ENCODE measurements around the gene MELTF. TPM values are rescaled to one million over a fixed set of nuclear protein-coding genes. Genes with fewer than 3 reads are reported as not detected.
"Not testable (repeated sequence)": the region's sequence is repeated elsewhere in the genome, so short reads cannot be mapped to it uniquely, and the experiment has no call there.

Gene MELTF
- 1 to 10 TPM in 1 of 2 experiments, under 1 TPM in 1; 0.36 to 1.2 TPM for total RNA-seq
- under 1 TPM in 1 of 3 donors, not detected in 2; 0.12 TPM for polyA plus RNA-seq
- 0 to 1.9 (median 0.94) reads per million in 6 experiments for total RNA-seq

DNA sequence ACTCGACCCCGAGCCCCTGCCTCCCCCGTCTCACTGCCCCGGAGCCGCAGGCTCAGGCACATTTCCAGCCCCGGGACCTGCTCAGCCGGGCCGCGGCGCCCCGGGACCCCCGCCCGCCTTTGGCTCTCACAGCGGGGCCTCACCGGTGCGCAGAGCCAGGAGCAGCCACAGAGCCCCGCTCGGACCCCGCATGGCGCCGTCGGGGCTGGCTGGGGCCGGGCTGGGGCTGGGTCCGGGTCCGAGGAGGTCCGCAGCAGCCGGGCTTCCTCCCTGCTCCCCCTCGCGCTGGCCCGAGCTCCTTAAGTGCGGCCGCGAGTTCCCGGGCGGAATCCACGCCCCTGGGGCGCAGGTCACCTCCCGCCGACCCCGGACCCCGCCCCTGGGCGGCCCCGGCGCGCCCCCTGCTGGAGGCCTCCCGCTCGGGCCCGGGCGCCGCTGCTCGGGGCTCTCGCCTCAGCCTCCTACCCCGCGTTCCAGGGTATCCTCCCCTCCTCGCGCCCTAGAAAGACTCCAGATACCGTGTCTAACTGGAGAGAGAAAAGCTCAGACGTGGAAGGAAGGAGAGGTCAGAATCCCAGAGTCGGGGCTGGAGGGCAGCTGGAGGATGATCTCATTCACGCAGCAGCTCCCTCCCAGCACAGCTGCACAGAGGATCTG, at the start of gene MELTF:
MELTF (minus strand) TSS at position 307 of the 657 bp plus-strand sequence; CDS start at position 192, 115 bp downstream.
- peak within 1 kb of the TSS in 6 of 10 donors; percentile 25 to 79 (median 44) for H3K27ac Mint-ChIP-seq
- H3K9me3 Mint-ChIP-seq: no peaks in the 10 kb centered on the region
- H3K4me3 Mint-ChIP-seq: peak within 1 kb of the TSS; percentile 72 to 86 (median 78)
- peaks cover 0 to 15% (median 7%) of the 10 kb centered on the region in 4 donors for H3K4me1 Mint-ChIP-seq
- POLR2A ChIA-PET: interaction anchor here (1.6 kb wide), 1 partner anchor 22 kb away, joined by 3 read pairs; no protein-coding TSS in a partner anchor
- ATAC-seq (peak; percentile 92 to 93), DNase-seq (peak in 9 of 10 donors; percentile 49 to 83 (median 72))
- peaks cover 0 to 1% (median 0%) of the 10 kb centered on the region in 3 donors for H3K36me3 Mint-ChIP-seq
- H3K27me3 Mint-ChIP-seq: peaks cover 0 to 9% (median 2%) of the 10 kb centered on the region in 5 donors

DNA sequence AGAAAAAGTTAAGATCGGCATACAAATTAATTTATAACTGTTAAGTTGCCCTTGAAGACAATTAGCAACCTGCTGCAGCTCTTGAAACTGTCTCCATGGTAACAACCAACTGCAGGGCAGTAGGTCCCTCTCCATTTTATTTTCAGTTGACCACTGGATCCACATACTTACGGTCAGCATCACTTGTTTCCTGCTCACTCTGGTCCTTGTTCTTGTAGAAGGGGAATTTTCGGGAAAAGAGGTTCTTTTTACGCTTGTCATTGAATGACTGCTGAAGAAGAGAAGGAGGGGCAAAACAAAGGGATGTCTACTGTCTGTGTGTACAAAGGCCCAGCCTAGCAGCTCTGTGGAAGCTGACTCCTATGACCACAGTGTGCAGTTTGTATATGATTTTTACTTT, 46.8 kb upstream of the MELTF start:
- POLR2A ChIA-PET: no interaction called here
- H3K36me3 Mint-ChIP-seq: peaks cover 0 to 52% (median 0%) of the 10 kb centered on the region in 3 donors
- no peak for DNase-seq
- H3K27me3 Mint-ChIP-seq: no peaks in the 10 kb centered on the region
- no peaks in the 10 kb centered on the region for H3K9me3 Mint-ChIP-seq
- peaks cover 0 to 2% (median 0%) of the 10 kb centered on the region in 4 donors for H3K4me1 Mint-ChIP-seq
- no peak overlapping the region for H3K27ac Mint-ChIP-seq
- H3K4me3 Mint-ChIP-seq: no peak overlapping the region
- no peak for ATAC-seq

DNA sequence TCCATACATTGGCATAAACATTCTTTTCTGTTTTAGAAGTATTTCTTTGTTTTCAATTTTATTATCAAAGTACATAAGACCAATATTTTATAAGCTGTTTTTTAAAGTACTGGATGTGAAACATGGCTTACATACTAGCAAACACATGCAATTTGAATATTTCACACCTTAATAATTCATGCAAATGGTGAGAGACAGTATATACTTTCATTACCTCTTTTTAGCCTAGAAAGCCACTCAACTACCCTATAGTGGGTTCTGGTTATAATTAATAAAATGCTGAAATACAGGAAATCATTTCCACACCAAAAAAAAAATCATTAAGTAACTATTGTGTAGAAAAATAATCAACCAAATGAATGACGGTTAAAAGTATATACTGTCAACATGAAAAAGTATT, 38.5 kb upstream of the MELTF start:
- DNase-seq: no peak
- Mint-ChIP-seq H3K4me3 (no peak overlapping the region), H3K27ac (no peak overlapping the region), H3K27me3 (no peaks in the 10 kb centered on the region), H3K4me1 (peaks cover 0 to 5% (median 1%) of the 10 kb centered on the region in 4 donors), H3K36me3 (peaks cover 5 to 47% (median 11%) of the 10 kb centered on the region in 3 donors), H3K9me3 (no peaks in the 10 kb centered on the region)
- no peak for ATAC-seq
- POLR2A ChIA-PET: no interaction called here

DNA sequence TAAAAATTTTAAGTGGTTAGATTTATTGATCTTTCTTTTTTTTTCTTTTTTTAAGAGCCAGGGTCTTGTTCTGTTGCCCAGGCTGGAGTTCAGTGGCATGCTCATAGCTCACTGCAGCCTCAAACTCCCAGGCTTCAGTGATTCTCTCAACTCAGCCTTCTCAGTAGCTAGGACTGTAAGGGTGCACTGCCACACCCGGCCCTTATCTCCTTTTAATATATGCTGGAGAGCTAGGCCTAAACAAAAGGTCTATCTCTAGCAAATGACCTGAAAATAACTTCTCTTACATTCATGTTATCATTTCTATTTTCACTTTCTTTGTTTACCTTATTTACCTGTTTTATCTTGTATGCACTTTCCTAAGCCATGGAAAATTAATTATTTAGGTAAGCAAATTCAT, 35.2 kb upstream of the MELTF start:
- POLR2A ChIA-PET: no interaction called here
- Mint-ChIP-seq H3K27ac (no peak overlapping the region), H3K36me3 (peaks cover 5 to 64% (median 22%) of the 10 kb centered on the region in 3 donors), H3K4me1 (peaks cover 0 to 5% (median 0%) of the 10 kb centered on the region in 4 donors), H3K4me3 (no peak overlapping the region), H3K27me3 (no peaks in the 10 kb centered on the region), H3K9me3 (no peaks in the 10 kb centered on the region)
- no peak for DNase-seq
- no peak for ATAC-seq

DNA sequence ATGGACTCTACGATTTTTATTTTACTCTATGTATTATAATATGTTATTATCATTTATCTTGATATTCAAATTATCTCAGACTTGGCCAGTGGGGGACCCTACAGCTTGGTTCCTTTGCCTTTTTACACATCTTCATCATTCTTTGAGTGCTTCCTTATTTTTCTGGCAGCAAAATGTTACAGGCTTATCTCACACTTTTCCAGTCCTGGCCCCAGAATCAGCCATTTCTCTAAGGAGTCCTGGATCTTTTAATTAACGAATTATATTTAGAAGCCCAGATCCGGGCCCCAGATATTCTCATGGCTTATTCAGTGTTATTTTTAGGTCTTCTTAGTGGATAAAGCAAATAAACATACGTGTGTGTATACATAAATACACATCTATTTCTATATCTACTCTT, 32.8 kb upstream of the MELTF start:
- Mint-ChIP-seq H3K27me3 (no peaks in the 10 kb centered on the region), H3K27ac (peak overlapping the region in 1 of 10 donors; percentile 66), H3K4me3 (no peak overlapping the region), H3K4me1 (no peaks in the 10 kb centered on the region), H3K36me3 (peaks cover 5 to 80% (median 39%) of the 10 kb centered on the region in 3 donors), H3K9me3 (no peaks in the 10 kb centered on the region)
- ATAC-seq: no peak
- POLR2A ChIA-PET: no interaction called here
- no peak for DNase-seq

DNA sequence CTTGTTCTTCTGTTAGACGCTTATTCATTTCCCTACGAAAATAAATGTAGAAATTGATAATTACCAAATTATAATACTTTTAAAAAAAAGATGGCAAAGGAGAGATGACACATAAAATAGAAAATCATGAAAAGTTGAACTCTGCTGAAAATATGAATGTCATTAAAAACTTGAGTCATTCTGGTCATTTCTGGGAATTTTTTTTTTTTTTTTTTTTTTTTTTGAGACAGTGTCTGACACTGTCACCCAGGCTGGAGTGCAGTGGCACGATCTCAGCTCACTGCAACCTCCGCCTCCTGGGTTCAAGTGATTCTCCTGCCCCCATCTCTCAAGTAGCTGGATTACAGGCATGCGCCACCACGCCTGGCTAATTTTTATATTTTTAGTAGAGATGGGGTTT, 22.0 kb upstream of the MELTF start:
- H3K27me3 Mint-ChIP-seq, H3K9me3 Mint-ChIP-seq, DNase-seq, H3K27ac Mint-ChIP-seq, POLR2A ChIA-PET, ATAC-seq, H3K4me3 Mint-ChIP-seq, H3K4me1 Mint-ChIP-seq: not testable (repeated sequence)
- peaks cover 0 to 77% (median 19%) of the 10 kb centered on the region in 3 donors for H3K36me3 Mint-ChIP-seq

DNA sequence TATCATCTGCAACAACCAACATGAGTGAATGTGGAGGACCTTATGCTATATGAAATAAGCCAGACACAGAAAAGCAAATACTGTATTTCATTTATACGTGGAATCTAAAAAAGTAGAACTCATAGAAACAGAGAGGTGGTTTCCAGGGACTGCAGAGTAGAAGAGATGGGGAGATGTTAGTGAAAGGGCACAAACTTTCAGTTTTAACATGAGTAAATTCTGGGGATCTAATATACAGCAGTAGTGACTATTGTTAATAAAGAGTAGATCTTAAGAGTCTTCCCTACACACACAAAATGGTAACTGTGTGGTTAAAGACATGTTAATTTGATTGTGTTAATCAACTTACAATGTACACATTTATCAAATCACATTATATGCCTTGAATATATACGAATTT, 20.9 kb upstream of the MELTF start:
- no peaks in the 10 kb centered on the region for H3K27me3 Mint-ChIP-seq
- DNase-seq: no peak
- H3K36me3 Mint-ChIP-seq: peaks cover 0 to 77% (median 19%) of the 10 kb centered on the region in 3 donors
- no peak overlapping the region for H3K4me3 Mint-ChIP-seq
- H3K9me3 Mint-ChIP-seq: no peaks in the 10 kb centered on the region
- POLR2A ChIA-PET: no interaction called here
- peak overlapping the region in 1 of 10 donors; percentile 0 for H3K27ac Mint-ChIP-seq
- H3K4me1 Mint-ChIP-seq: no peaks in the 10 kb centered on the region
- ATAC-seq: no peak

DNA sequence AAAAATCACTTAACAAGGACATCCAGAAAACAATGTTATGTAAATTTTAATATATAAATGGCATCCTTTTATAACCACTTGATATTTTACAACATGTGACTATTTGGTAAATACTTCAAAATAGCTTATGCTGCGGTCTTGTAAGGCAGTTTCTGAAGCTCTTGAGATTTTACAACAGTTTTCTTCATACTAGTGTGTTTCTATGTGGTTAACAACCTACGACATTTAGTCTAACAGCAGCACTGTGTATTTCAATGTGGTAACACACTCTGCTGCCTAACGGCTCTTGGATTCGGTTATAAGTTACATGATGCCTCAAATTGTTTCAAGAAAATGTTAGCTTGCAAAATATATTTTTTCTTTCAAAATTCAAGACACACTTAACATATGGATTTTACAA, 12.9 kb upstream of the MELTF start:
- POLR2A ChIA-PET: no interaction called here
- DNase-seq: no peak
- ATAC-seq: no peak
- Mint-ChIP-seq H3K4me1 (no peaks in the 10 kb centered on the region), H3K4me3 (no peak overlapping the region), H3K27ac (no peak overlapping the region), H3K36me3 (peaks cover 0 to 35% (median 0%) of the 10 kb centered on the region in 3 donors), H3K9me3 (no peaks in the 10 kb centered on the region), H3K27me3 (no peaks in the 10 kb centered on the region)

DNA sequence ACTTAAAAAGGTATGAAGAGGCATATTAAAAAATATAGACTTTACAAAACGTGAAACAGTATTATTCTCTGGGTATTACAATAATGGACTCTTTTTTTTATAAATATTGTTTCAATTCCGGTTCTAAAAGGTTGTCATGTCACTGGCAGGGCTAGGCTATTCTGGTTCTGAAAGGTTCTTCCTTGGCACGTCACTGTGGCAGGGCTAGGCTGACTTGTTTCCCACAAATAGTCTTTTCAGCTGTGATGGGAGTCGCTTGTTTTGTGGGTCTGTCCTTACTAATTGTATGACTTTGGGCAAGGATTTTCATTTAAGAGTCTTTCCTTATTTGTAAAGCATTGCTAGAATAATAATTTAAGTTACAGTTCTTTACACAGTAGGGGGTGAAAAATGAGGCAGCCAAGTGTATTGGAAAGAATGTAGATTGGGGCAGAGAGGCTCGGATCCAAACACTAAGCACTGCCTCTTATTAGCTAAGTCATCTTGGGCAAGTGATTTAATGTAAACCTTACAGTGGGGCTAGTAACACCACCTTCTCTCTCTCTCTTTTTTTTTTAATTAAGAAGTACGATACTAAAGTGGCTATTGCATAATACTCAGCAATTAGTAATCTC, 12.4 kb upstream of the MELTF start:
- no peak for ATAC-seq
- H3K4me1 Mint-ChIP-seq: no peaks in the 10 kb centered on the region
- peaks cover 0 to 32% (median 0%) of the 10 kb centered on the region in 3 donors for H3K36me3 Mint-ChIP-seq
- POLR2A ChIA-PET: no interaction called here
- no peaks in the 10 kb centered on the region for H3K9me3 Mint-ChIP-seq
- no peaks in the 10 kb centered on the region for H3K27me3 Mint-ChIP-seq
- no peak overlapping the region for H3K4me3 Mint-ChIP-seq
- DNase-seq: no peak
- peak overlapping the region in 1 of 10 donors; percentile 40 for H3K27ac Mint-ChIP-seq

DNA sequence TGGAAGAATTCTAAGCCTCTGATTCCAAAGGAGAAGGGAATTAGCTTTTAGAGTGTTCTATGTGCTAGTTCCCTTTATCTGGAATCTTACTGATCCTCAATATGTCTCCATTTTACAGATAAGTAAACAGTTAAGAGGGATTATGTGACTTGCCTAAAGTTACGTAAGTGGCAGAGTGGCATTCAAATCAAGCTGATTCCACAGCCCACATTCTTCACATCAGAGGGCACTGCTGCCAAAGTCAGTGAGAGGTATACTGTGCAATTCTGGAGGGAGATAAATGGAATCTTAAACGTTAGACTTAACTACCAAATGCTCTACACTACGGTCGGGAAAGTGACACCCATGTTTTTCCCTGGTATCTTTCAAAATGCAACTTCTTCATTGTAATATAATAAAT, 11.0 kb upstream of the MELTF start:
- ATAC-seq (no peak), DNase-seq (no peak)
- H3K27ac Mint-ChIP-seq: no peak overlapping the region
- H3K4me3 Mint-ChIP-seq: no peak overlapping the region
- H3K27me3 Mint-ChIP-seq: no peaks in the 10 kb centered on the region
- POLR2A ChIA-PET: no interaction called here
- no peaks in the 10 kb centered on the region for H3K9me3 Mint-ChIP-seq
- H3K36me3 Mint-ChIP-seq: peaks cover 0 to 19% (median 0%) of the 10 kb centered on the region in 3 donors
- H3K4me1 Mint-ChIP-seq: peaks cover 0 to 2% (median 0%) of the 10 kb centered on the region in 4 donors

DNA sequence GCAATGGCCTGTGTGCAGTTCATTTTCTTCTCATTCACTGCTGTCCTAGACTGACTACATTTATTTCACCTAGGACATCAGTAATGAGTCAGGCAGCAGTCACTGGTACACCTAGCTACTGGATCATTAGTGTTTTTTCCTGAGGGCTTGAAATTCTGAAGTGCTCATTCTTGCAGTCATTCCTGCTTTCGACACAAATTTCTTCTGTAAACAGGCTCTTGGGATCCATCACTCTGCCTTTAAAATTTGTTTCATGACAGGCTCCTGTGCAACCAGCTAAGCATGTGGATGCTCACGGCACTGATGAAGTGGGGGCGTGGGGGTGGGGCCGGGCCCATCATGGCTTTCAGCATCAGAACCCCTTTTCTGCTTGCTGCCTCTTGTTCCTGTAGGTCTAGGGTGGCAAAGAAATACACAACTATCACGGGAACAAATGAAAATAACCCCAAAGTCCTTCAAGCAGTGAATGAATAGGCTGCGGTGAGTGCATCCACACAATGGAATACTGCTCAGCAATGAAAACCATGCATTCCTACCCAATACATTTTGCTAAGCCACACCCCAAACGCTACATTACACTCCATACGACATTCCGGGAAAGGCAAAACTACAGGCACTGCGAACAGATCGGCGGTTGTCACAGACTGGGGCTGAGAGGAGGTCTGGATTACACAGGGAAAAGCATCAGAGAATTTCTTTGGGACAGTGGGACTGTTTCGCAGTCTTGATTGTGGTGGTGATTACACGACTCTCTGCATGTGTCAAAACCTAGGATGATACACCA, 9.3 kb upstream of the MELTF start:
- H3K27me3 Mint-ChIP-seq: no peaks in the 10 kb centered on the region
- no peak for DNase-seq
- H3K4me1 Mint-ChIP-seq: peaks cover 0 to 5% (median under 1%) of the 10 kb centered on the region in 4 donors
- H3K27ac Mint-ChIP-seq: peak overlapping the region in 6 of 10 donors; percentile 1 to 63 (median 8)
- no peak overlapping the region for H3K4me3 Mint-ChIP-seq
- no peaks in the 10 kb centered on the region for H3K9me3 Mint-ChIP-seq
- no peak for ATAC-seq
- POLR2A ChIA-PET: no interaction called here
- H3K36me3 Mint-ChIP-seq: peaks cover 0 to 4% (median 0%) of the 10 kb centered on the region in 3 donors

DNA sequence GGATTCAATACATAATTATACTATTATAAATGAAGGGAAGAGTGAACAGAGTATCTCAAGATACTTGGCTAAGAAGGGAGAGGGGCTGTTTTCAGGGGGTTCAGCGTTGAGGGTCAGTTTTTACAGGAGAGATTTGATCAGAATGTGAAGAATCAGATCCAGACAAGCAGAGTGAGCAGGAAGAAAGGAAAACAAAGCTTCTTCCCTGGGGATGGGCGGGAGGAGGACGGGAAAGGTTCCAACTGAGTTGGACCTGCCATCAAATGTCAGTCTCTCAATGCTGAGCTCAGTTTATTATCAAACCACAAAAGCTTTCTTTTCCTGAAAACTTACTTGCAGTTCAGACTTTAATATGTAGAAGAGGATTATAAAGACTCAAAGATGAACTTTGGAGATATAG, 6.0 kb upstream of the MELTF start:
- Mint-ChIP-seq H3K4me3 (no peak overlapping the region), H3K9me3 (no peaks in the 10 kb centered on the region), H3K27me3 (peaks cover 0 to 9% (median 0%) of the 10 kb centered on the region in 5 donors), H3K27ac (peak overlapping the region in 2 of 10 donors; percentile 23 to 49), H3K36me3 (no peaks in the 10 kb centered on the region), H3K4me1 (peaks cover 0 to 5% (median 3%) of the 10 kb centered on the region in 4 donors)
- DNase-seq (no peak), ATAC-seq (no peak)
- POLR2A ChIA-PET: no interaction called here

DNA sequence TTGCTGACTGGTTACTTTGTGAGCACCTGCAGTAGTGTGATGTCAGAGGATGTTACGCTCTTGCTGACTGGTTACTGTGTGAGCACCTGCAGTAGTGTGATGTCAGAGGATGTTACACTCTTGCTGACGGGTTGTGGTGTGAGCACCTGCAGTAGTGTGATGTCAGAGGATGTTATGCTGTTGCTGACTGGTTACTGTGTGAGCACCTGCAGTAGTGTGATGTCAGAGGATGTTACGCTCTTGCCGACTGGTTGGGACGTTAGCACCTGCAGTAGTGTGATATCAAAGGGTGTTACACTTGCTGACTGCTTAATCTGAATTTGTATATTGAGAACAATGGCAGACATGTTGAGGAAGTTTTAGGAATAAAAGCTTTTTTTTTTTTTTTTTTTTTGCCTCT, 5.2 kb upstream of the MELTF start:
- H3K36me3 Mint-ChIP-seq, H3K27me3 Mint-ChIP-seq, DNase-seq, H3K9me3 Mint-ChIP-seq, H3K4me1 Mint-ChIP-seq, POLR2A ChIA-PET, ATAC-seq: not testable (repeated sequence)
- H3K27ac Mint-ChIP-seq: peak overlapping the region in 5 of 10 donors; percentile 6 to 75 (median 23)
- peak overlapping the region in 1 of 10 donors; percentile 1 for H3K4me3 Mint-ChIP-seq
